NCI-H1105 treated with DMSO at 0.1 percent for 48 hours (cell line): ENCODE measurements around the gene CPE.
"Not testable (repeated sequence)": the region's sequence is repeated elsewhere in the genome, so short reads cannot be mapped to it uniquely, and the experiment has no call there.

ENCODE experiments used
- DNase-seq: peaks from one replicate; lab custom pipeline; 2025; lab: John Stamatoyannopoulos, UW

CPE gene

DNA sequence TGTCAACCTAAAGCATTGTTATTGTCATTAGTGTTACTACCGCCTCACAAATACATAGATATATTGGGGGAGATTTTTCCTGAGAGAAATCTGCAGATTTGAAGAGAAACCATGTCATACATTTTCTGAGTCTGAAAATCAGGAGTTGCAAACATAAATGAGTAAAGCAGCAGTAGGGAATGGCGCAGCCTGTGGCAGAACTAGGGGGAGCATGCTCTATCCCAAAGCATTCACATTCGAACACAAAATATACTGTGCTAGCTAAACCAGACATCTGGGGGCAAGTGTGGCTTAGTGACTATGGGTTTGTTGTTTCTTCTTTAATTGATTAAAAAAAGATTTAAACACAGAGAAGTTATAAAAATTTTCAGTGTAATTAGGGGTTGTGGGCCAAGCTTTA, 83.2 kb downstream of the CPE start:
- no peak for DNase-seq

DNA sequence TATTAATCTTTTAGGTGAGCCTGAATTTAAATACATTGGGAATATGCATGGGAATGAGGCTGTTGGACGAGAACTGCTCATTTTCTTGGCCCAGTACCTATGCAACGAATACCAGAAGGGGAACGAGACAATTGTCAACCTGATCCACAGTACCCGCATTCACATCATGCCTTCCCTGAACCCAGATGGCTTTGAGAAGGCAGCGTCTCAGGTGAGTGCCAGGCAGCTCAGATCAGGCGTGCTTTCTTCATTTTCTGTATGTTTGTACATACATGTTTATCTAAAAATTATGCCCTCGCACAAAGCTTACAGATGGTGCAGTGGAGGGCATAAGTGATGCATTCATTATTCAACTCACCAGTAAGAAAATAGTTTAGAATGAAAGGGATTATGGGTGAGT, 85.6 kb downstream of the CPE start:
- peak; percentile 44 for DNase-seq

DNA sequence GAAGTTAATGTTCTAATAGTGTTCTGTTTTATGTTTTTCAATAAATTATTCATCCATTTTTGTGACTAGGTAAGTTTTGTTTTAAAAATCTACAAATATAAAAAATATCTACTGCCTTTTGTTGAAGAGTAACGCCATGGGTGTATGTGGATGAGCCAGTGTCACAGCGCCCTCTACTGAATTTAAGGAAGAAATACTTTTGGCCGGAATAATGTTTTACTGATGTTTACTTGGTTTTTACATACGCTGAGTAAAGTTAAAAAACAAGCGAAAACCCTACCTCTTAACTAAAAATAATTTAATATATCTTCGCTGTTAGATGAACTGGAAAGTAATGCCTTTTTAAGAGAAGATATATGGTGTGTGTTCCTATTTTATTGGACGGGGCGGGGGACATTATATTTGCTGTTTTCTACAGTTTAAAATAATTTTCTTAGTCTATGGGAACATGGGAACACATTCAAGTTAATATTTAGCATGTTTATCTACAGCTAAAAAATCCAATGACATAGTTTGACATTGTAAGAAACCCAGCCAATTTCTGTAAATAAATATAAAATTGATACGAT, 86.1 kb downstream of the CPE start:
- DNase-seq, result peak; percentile 56

DNA sequence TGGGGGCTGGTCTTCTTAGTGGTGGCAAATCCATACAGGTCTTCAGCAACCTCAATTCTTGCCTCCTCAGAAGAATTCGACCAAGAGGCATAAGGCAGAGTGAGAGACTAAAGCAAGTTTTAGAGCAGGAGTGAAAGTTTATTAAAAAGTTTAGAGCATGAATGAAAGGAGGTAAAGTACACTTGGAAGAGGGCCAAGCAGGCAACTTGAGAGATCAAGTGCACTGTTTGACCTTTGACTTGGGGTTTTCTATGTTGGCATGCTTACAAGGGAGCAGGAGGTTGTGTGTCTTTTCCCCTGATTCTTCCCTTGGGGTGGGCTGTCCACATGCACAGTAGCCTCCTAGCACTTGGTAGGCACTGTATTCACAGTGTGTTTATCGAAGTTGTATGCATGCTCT, 91.2 kb downstream of the CPE start:
- no peak for DNase-seq

DNA sequence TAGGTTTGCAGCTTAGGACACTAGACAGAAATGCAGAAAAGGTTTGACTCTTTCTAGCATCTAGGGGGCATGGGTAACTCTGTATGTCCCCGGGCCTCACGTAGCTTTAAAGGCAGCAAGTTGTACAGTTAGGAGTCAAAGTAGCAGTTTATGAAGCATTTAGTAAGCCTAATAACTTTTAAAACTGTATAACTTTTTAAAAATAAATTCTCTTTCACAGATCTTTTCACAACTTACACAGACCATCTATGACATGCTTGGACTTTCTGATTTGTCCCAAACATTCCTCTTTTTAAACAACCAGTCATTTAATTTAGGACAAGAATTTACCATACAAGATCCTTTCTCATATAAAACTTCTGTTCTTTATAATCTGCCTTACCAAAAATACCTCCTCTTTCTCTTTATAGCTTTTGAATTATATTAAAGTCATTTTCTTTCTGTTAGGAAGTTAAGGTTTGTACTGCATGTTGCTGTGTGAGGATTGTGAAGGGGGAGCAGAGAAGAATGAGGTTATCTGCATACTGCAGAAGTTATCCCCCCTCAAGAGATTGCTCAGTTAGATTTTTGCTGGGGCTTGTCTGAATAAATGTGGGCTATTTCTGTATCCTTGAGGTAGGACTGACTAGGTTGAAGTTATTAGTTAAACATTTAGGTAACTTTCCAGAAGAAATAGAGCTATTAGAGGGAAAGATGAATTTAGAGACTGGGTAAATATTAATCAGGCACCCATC, 94.3 kb downstream of the CPE start:
- DNase-seq, result no peak

DNA sequence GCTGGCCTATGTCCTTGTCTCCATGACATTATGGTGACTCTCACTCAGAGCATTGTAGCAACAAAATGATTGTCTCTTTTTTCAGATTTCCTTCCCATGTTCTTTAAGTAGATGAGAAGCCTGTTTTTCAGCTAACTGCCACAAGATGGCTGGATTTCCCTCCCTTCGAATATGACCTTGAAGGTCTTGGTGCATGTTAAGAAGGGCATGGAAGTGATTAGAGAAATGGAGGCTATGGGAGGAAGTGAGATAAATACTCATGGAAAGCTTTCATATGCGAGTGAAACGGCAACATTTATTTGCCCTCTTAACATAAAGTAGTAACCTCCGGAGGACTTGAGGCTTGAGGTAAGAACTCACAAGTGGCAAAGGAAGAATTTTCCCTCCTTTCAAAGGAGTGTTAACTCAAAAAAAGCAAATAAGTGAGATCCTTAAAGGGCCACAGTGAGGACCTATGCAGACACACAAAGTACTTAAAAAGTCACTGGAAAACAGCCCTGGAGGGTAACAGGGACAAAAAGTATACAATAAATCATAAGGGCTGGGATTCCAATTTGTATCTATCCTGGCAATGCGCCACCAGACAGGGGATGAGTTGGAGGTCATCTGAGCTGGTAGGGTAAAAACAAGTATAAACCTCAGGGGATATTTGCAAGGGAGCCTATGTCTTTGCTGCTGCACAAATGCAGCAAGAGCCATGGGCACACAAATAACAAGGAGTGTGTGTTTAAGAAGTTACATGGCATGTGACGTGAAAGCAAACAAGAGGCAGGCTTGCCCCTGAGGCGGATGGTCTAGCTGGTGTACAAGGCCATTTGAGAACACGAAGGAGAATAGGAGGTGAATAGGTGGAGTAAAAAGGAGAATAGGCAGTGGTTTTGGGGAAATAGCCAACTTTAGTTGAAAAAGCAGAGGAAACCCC, 96.2 kb downstream of the CPE start:
- no peak for DNase-seq

DNA sequence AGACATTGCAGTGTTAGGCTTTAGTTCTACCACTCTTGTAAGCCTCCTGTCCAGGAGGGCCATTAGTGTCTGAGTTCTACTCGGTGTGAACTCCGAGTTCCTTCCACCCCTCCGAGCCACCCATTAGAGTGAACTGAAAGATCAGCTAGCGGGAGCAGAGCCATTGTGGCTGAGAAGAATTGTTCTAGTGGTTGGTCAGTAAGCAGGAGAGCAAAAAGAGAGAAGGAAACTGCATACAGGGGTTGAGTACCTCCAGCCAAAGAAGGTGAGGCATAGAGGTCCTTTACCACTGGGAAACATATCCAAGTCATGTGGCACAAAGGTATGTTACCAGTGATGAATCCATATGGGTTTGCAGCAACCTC, 96.9 kb downstream of the CPE start:
- no peak for DNase-seq

DNA sequence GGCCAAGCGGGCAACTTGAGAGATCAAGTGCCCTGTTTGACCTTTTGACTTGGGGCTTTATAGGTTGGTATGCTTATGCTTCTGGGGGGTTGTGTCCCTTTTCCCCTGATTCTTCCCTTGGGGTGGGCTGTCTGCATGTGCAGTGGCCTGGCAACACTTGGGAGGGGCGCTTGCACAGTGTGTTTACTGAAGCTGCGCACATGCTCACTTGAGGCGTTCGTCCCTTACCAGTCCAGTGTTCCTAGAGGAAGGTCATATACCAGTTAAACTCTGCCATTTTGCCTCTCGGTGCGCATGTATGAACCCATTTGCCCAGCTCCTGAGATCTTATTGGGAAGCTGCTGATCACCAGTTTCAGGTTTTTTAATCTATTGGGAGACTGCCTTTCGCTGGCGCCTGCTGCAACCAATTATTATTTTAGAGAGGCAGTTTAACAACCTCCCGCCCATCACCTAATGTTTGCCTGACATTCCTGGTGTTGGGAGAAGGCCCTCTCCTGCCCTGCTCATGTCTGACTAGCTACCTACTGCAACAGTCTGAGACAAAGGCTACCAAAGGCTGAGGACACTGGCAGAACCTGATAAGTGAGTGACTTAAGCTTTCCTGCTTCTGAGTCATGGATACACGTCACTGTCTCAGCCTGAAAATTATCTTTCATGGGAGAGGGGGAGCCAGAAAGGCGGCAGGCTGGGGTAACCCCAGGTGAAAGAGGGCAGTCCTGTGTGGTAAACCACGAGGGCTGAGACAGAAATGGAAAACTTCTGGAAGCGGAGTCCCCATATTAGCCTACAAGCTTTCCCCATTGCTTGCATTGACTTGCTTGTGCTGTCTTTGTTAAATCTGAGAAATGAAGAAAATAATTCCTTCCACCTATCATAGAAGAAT, 97.6 kb downstream of the CPE start:
- DNase-seq, result no peak

DNA sequence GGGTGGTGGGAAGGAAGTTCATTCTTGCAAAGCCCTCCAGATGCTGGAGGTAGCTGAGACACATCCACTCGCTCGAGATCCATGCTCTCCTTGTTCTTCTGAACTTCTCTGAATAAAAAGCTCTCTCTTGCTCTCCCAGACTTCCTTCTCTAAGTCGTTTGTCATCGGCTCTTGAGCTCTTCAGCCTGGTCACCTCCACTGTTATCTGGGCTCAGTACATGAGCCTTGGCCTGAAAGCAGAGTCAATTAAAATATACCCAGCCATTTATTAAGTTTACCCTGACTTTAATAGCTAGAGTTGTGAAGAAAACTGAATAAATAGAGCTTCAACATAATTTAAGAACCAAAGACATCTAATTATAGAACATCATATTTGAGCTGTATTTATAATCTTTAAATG, 99.0 kb downstream of the CPE start:
- no peak for DNase-seq

DNA sequence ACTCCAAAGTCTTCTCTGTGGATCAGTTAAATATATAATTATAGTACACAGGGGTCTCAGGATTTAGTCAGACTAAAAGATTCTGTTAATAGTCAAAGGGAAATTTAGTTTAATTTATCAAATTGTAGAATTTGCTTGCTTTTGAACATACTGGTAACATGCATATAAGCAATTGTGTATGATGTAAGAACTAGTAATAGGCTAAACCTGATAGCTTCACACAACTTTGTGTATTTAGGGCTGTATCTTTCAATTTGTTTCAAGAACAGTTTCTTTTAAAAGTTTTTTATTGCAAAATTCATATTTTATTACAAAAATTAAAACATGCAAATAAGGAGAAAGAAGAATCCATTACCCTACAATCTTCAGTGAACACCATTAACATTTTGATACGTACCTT, 99.5 kb downstream of the CPE start:
- DNase-seq, result no peak

DNA sequence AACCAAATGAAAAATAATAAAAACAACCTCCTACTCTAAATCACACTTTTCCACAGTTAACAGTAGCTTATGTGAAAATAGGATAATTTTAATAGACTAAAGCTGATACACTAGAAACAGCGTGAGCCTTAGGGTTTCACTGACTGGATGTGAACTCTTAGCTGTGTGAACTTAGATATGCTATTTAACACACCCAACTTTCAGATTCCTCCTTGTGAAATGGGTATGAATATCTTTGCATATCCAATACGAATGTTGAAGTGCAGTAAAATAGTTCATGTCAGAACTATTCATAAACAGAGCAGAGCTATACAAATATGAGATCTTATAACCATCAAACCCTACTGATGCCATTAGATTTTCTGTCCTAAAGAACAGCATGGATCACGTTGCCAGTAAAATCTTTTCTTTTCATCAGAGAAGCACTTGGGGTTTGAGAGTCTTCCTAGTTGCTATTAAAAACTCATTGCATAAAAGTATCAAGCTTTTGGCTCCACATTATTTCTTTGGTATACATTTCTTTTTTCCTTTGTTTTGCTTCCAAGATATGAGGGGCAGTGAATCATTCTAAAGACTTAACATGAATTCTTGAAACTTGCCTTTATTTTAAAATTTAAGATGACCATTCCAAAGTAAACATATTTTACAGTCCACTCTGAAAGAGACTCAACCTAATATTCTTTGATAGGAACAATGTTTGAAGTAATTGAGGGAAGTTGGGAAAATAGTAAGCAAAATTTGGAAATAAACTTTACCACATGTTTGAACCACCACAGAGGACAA, 102.4 kb downstream of the CPE start:
- no peak for DNase-seq

DNA sequence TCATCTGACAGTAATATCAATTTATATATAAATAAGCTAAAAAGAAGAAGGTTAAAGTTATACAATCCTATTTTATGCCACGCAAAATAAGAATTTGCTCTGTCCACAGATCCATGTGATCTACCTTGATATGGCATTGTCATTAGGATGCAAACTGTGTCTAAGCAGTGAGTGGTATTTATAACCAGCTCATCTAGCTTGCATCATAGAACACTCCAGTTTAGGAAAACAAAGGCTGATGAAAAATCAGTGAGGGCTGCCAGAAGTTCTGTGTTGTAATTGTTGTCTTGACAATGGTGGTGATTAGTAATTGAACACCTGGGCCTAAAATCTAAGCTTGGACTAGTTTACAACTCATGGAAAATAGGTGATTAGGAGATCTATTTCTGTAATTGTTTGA, 111.0 kb downstream of the CPE start:
- peak; percentile 53 for DNase-seq

DNA sequence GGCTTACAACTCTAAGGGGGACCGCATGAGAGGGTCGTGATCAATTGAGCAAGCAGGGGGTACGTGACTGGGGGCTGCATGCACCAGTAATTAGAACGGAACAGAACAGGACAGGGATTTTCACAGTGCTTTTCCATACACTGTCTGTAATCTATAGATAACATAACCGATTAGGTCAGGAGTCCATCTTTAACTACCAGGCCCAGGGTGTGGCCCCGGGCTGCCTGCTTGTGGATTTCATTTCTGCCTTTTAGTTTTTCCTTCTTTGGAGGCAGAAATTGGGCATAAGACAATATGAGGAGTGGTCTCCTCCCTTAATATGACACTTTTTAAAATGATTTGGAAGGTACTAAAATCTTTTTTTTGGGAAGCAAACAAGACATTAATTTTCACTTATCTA, 113.8 kb downstream of the CPE start:
- not testable (repeated sequence) for DNase-seq

DNA sequence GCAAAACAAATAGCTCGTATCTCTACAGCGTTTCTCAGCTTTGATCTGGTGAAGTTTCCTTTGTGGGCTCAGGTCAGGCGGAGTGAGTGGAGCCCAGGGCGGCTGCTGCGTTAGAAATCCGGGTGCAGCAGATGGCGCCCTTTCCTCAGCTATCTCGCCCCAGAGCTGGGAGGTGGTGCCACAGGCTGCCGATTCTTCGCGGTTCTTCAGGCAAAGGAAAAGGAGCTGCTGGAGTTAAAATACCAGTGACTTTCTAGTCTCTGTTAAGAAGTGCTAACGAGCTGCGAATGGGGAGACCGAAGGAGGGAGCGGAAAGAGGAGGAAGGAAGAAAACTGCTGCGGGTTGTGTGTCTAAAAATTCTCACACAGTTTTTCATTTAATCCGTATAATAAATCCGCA, 114.6 kb downstream of the CPE start:
- DNase-seq, result no peak

DNA sequence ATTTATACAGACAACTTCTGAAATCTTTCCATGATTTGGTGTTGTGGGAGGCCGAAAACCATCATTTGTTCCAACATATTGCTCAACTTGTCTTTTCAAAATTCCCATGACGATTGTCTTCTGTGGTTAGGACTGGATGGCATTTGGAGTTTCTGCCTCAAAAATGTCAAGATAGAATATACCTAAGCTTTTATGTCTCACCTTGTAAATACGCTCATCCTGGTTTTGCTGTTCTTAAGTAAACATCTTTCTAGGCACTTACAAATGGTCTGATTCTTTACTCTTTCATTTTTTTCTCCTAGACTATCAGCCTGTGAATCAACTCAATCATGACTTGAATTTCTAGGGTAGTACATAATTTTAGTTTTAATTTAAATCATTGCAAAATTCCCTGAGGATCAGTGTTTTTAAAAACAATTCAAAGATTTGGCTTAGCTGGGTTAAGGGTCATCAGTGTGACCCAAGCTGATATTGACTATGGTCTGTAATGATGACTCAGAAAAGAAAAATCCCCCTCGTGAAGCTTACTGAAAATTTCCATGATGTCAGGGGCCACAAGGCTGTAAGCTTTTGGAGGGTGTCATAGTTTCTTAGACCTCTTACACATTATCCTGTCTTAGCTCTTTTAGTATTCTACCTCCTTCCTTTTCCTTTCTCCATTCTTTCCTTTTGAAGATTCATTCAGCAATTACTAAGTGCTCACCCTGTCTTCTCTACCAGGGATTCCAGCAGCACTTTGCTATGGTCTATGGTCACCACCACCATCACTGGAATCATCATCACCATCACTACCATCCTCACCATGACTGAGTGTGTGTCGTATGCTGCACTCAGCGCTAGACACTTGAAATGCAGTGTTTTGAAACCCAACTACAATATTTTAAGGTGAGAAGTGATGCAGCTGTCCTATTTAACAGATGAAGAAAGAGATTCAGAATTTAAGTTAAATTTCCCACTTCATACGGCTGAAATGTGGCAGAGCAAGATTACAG, 124.4 kb downstream of the CPE start:
- no peak for DNase-seq

DNA sequence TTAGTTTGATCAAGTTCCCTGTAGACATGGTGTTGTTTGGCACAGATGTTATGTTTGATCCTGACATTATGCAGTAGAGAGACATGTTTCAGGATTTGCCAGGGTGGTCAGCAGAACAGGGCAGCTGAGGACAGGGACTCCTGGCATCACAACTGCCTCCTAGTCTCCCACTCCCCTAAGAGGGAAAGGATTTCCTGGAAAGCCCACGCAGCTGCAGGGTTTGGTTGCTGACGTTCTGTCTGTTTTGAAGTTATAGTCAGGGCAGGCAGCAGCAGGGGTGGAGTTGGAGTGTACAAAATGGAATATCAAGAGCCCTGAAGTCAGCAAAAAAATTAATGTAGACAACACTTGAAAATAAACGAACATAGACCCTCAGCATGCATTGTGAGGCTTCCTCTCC, 125.4 kb downstream of the CPE start:
- DNase-seq, result no peak

DNA sequence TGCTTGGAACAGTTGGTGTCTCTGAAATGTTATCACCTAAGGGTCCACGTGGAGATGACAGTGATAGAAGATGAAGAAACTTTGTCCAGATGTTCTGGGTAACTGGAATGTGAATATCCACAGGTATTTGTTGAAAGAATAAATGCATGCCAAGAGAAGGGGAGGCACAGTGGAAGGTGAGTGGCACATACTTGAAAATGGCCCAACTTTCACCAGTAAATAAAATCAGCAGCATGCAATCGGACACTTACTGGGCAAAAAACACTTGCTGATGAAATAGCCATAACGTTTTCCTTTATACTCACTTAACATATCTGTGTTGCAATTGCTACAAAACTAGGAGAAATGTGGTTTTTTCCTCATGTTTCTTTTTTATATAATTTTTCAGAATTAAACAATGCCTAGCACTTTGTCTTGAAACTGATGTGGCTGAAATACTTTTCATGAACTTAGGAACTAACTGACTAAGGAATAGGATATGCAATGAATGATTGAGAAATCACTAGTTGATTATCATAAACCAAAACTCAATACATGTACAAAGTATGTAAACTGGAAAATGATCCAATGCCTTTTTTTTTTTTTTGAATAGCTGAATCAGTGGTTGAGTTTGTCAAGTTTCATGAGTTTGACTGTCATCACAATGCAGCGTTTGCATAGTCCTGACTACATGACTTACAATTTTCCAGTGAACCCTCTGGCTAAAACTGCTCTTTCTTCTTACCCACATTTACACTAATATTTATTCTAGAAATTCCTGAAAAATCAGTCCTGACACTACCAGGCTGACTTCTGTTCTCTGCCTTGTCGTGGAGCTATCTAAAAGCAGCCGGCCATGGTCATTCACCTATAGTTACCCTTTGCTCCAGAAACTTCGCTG, 127.4 kb downstream of the CPE start:
- DNase-seq, result no peak

DNA sequence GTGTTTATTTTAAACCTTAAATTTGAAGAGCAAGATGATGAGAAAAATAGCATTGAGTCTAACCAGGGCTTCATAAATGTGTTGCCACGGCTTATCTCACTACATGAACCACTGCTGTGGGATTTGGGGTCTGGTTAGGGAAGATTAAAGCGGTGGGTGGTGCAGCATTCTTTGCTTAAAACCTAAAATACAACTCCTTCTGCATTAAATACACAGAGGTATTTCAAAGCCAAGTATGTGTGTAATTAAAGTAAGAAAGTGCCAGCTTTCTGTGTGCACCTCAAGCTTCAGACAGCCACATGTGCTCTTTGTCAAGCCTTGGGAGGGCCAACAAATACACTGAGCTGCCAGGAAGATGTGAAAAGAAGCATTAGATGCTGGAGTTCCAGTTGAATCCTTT, 128.0 kb downstream of the CPE start:
- no peak for DNase-seq

DNA sequence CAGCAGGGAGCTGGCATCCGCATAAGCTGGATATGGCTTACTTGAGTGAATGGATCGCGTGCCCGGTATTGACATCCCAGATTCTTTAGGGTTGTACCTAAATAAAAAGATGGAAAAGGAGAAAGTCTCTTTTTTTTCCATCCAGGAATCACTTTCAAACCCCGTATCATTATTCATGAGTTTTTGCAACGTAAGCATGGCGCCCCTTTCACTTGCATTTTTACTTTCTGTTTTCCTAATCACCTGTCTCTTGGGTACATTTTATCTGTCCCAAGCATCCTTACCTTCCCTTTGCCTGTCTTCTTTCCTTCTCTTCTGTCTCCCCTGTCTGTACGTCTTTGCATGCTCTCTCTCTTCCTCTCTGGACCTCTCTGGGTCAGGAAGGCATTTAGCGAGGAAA, 128.6 kb downstream of the CPE start:
- no peak for DNase-seq
